GM18907 (cell line): ENCODE measurements around the gene KTI12.
"Not testable (repeated sequence)": the region's sequence is repeated elsewhere in the genome, so short reads cannot be mapped to it uniquely, and the experiment has no call there.

Experiments used
- ATAC-seq: cut with Tn5 transposase; IDR thresholded peaks from one replicate; pipeline ENCODE4 v1.9.1; 2021; ENCODE audit warnings: mild to moderate bottlenecking, moderate library complexity; ENCODE audit not compliant: unreplicated experiment

The KTI12 gene

DNA sequence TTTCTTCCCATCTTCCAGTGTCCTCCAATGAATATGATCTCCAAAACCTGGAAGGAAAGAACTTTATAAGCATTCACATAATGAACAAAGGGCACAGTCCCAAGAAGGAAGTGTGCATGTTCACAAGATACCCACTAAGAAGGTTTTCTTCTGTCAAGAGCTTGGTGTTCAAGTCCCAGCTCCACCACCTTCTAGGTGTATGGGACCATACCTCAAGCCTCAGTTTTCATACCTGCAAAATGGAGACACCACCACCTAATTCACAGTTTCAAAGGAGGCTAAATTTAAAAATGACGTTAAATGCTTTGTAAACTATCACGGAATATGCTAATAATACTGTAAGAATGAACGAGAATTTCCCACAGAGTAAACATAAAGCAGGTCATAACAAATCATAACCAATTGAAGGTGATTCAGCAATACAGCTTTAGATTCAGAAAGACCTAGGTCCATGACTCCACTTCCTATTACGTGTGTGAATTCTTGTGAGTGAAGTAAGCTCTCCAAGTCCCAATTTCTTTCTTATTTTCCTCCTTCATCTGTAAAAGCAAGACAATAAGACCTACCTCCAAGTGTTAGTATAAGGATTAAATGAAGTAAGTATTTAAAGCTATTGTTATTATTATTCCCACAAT lies 8.1 kb upstream of the KTI12 start:
- ATAC-seq: no peak

DNA sequence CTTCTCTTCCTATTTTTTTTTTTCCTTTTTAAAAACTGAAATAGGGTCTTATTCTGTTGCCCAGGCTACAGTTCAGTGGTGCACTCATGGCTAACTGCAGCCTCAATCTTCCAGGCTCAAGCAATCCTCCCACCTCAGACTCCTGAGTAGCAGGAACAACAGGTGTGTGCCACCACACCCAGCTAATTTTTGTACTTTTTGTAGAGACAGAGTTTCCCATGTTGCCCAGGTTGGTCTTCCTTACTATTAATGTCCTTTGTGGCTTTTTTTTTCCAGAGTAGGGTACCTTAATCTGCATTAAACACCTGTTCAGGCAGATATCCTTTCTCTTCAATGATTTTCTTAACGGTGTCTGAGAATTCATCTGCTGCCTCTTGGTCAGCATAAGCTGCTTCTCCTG lies 4.3 kb upstream of the KTI12 start:
- no peak for ATAC-seq

DNA sequence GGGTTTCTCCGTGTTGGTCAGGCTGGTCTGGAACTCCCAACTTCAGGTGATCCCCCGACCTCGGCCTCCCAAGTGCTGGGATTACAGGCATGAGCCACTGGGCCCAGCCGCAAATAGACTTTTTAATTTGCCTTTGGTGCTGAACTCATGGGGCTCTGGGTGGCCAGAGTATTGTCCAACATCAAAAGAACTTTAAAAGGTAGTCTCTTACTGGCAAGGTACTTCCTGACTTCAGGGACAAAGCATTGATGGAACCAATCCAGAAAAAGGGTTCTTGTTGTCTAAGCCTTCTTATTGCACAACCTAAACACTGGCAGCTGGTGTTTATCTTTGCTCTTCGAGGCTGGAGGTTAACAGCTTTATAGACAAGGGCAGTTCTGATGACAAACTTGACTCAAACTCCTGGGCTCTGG lies 3.8 kb upstream of the KTI12 start:
- no peak for ATAC-seq

DNA sequence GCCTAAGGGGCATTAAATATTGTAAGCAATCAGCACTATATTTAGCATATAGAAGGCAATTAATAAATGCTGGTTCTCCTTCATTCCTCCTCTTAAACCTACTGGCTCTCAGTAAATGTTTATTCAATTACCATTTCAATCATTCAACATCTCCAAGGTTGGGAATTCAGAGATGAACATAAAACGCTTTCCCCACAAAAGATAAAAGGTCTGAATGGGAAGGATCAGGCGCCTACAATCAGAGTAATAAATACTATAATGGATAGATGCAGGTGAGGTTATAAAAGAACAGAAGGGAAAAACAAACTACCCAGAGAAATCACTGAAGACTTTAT lies 407 bp upstream of the KTI12 start:
- ATAC-seq: no peak

DNA sequence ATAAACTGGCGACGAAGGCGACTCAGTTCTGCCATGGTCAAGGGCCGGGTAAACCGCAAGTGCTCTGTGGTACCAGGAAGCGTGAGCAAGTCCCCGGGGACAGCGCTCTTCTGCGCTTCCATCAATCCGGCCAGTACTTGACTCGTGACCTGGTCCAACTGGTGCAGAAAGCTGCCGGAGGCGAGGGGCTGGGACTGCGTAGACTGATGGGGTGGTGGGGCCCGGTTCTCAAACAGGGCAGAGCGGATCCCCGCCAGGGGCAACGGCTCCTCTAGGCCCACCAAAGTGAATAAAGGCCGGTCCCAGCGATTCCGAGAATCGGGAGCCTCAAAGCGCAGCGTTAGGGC lies 852 bp downstream of the KTI12 start:
- peak; percentile 34 for ATAC-seq

DNA sequence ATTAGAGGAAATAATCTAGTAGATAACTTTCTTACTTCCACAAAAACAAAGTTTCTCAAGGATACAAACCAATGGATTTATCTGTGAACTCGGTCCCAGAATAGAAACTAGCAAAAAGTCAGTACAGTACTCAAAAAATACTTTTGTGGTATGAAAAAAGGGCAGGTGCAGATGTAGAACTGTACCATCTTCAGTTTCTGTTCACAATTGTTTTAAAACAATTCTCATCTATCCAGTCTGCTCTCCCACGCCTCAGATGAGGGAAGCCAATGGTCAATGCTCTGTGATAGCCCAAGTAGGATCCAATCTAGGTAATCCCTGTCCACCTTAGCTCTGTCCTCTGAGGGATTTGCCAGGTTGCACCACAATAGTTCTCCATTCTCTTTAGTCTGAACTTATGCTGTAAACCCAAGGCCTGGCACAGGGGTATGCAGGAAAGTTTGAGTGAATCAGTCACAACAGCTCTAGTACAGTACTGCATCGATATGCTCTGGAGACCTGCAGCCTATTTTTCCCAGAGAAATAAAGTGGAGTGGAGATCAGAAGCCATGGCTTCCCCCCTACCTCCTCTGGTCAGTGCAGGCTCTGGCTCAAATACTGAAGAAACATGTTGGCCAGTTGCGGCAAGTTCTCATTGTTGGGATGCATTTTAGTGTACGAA lies 1.4 kb downstream of the KTI12 start:
- peak; percentile 16 for ATAC-seq

DNA sequence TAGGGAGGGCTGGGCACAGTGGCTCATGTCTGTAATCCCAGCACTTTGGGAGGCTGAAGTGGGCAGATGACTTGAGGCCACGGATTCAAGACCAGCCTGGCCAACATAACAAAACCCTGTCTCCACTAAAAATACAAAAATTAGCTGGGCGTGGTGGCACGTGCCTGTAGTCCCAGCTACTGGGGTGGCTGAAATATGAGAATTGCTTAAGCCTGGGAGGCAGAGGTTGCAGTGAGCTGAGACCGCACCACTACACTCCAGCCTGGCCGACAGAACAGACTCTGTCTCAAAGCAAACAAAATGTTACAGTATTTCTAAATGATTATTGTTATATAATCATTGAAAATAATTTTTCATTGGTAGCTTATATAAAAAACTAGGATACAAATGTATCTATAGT lies 4.8 kb downstream of the KTI12 start:
- ATAC-seq: not testable (repeated sequence)

DNA sequence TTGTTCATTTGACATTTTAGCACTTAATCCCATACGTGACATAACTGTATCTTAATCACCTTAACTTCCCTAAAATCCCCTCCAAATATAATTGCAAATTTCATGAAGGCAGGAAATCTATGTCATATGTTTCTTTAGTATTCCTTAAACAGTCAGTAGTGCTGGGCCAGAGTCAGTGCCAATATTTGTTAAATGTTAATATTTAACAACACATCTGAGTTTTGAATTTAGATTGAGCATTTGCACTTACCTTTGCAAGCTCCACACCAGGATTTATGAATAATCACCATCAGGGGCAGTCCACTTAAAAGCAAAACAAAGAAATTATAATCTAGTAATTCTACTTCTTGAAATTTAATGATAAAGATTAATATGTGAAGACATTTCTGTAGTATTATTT lies 5.3 kb downstream of the KTI12 start:
- no peak for ATAC-seq

DNA sequence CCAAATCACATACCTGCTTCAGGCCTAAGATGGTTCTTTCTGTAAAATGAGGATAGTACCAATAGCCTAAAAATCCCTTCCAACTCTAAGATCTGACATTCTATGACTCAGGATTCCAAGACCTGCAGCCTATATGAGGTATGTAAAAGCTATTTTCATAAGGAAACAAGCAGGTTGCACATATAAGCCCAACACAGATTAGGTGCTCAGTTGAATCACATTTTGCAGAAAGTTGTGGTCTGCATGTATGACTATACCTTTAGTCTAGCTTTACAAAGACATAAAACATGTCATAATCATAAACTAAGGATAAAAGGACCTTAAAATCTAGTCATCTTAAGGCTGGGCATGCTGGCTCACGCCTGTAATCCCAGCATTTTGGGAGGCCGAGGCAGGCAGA lies 7.3 kb downstream of the KTI12 start:
- no peak for ATAC-seq

DNA sequence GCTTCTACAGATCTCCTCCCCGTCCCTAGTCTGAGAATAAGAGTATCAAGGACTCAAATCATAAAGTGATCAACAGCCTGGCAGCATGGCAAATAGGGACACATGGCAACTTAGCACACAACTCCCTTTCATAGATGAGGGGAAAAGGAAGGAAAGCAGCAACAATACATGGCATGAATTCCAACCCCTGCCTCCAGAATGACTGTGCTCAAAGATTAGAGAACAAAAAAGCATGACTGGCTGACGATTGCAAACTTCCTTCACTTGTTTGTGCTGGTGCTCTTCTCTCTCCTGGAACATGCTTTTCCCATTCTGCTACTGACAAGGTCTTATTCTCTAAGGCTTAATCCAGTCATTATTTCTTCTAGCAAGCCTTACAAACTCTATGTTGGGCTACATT lies 11.5 kb downstream of the KTI12 start:
- ATAC-seq: no peak

DNA sequence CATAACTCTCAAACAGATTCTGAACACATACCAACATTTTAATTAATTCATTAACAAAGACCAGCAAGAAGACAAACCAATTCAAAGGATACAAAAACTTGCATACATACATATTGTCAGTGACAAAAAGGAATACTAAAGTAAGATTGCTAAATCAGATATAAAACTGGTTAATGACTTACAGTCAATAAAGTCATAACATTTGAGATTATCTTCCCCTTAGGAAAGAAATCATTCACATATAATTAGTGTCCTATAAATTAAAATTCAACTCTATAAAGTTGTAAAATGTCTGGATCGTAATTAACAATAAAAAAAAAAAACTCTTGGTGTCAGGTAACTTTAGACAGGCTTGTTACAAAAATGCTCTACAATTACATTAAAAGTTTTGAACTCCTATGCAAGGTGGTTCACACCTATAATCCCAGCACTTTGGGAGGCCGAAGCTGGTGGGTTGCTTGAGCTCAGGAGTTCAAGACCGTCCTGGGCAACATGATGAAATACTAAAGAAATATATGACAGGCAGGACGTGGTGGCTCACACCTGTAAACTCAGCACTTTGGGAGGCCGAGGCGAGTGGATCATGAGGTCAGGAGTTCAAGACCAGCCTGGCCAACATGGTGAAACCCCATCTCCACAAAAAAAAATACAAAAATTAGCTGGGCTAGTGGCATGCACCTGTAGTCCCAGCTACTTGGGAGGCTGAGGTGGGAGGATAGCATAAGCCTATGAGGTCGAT lies 25.4 kb downstream of the KTI12 start:
- no peak for ATAC-seq

DNA sequence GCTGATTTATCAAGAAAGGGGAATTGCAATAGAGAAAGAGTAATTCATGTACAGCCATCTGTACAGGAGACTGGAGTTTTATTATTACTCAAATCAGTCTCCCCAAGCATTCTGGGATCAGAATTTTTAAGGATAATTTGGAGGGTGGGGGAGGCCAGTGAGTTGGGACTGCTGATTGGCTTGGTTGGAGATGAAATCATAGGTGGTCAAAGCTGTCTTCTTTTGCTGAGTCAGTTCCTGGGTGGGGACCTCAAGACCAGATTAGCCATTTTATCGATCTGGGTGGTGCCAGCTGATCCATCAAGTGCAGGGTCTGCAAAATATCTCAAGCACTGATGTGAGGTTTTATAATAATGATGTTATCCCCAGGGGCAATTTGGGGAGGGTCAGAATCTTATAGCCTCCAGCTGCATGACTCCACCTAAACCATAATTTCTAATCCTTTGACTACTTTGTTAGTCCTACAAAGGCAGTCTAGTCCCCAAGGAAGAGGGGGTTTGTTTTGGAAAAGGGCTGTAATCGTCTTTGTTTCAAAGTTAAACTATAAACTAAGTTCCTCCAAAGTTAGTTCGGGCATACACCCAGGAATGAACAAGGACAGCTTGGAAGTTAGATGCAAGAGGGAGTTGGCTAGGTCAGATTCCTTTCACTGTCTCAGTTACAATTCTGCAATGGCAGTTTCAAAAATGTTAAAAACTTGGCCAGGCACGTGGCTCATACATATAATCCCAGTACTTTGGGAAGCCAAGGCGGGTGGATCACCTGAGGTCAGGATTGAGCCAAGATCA lies 26.2 kb downstream of the KTI12 start:
- no peak for ATAC-seq

DNA sequence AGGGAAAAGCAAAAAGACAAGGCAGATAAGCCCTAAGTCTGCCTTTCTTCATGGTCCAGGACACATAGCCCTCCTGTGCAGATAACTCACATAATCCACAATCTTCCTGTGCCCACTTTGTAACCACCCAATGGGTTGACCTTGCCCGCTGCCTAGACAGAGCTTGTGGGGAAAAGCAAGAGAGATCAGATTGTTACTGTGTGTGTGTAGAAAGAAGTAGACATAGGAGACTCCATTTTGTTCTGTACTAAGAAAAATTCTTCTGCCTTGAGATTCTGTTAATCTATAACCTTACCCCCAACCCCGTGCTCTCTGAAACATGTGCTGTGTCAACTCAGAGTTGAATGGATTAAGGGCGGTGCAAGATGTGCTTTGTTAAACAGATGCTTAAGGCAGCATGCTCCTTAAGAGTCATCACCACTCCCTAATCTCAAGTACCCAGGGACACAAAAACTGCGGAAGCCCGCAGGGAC lies 27.5 kb downstream of the KTI12 start:
- ATAC-seq: not testable (repeated sequence)

DNA sequence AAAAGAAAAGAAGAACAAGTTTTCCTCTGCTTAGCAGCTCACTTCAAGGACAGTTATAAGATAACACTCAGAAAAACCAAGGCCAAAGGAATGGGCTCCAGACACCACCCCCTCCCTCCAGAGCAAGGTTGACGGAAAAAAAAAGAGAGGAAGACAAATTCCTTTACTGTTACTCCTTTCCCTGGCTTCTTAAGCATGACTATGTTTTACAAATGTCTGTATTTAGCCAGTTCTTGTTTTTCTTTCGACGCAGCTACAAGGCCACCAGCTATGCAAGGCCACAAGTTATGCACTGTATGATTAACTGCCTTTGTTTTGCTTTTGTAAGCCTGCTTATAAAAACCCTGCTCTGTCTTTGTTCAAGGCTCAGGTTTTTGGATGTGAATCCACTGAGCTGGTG lies 28.1 kb downstream of the KTI12 start:
- not testable (repeated sequence) for ATAC-seq

DNA sequence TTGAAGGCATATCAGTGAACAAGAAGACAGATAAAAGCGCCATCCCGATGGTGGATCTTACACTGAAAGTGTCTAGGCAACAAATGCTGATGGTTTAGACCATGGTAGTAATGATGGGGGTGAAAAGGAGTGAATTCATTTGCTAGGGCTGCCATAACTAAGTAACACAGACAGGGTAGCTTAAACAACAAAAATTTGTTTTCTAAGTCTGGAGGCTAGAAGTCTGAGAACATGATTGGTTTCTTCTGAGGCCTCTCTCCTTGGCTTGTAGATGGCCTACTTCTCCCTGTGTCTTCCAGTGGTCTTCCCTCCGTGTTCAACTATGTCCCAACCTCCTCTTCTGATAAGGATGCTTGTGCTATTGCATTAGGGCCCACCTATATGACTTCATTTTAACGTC lies 29.7 kb downstream of the KTI12 start:
- no peak for ATAC-seq

DNA sequence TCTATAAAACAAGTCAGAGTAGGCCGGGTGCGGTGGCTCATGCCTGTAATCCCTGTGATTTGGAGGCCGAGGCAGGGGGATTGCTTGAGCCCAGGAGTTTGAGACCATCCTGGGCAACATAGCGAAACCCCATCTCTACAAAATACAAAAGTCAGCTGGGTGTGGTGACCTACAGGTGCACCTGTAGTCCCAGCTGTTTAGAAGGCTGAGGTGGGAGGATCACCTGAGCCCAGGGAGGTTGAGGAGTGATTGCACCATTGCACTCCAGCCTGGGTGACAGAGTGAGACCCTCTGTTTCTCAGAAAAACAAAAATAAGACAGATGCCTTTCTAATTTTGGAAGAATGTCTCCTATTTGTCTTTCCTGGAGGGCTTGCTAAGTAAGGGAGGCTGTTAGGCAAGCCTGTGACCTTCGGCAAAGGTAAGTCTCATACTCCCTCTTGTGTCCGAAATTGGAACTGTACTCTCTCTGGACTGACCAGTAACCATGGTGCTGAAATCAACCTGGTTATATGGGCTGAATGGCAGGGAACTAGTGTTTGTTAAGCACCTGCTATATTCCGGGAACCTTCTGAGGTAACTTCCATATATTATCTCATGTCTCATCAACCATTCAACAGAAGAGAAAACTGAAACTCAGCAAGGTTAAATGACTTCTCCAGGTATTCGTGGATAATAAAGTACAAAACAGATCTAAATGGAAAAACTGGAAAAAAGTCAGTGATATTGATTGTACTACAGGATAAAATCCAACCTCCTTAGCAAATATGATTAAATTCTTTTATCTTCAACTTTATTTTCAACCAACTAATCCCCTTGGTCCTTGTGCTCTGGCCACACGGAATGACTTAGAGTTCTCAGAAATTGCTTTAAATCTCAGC lies 31.3 kb downstream of the KTI12 start:
- ATAC-seq: peak; percentile 82

DNA sequence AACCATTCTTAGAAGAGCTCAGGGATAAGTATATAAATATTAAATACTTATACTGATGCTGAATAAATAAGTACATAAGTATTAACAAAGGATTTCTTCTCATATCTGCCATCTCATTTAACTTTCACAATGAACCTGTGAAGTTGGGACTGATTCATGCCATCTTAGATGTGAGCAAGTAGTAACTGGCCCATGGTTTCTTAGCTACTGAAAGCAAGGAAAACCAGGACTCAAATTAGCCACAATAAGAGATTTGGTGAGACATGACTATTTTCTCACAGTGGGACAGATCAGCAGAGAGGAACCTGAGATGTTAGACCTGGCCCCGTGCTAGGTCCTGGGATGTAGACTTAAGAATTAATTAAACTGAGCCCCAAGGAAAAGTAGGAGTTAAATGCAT lies 34.9 kb downstream of the KTI12 start:
- no peak for ATAC-seq

DNA sequence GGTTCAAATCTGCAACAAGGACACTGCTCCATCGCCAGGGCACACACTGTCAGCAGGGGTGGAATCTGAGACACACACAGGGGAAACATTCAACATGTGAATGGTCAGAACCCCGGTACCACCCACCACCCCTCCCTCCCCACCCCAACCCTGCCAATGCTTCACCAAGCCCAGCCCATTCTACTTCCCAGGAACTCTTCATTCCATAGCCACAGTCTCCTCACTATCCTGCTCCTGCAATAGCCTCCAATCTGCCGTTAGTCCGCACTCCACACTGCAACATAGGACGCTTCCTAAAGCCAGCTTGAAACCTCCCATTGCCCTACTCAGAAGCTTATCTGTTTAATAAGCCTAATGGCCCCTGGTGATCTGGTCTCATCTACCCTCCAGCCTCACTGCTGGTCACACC lies 35.6 kb downstream of the KTI12 start:
- ATAC-seq: no peak

DNA sequence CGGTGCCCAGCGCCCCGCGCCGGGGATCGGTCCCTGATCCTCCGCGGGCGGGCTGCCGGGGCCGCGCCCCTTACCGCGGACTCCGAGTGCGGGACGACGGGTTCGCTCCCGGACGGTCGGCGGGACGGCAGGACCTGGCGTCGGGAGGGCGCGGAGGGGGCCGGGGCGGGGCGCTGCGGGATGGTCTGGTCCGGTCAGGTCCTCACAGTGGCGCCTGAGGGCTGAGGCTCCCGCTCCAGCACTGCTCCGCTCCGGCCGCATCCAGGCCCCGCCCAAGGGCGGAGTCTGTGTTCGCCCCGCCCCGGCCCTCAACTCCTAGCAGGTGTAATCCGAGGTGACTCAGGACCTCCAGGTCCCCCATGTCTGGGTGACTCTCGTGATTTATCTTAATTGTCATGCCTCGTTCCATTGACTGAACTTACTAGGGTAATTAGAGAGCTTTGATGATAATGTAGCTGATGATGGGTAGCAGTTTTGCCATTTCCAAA lies 43.1 kb downstream of the KTI12 start, which contains the start of gene RAB3B:
RAB3B (minus strand) TSS at position 223 of the 488 bp plus-strand sequence. CDS start 13,583 bp downstream, outside the sequence.
- peak; percentile 73 for ATAC-seq
